Glutamatergic neuron (in vitro differentiated cells): ENCODE data around the gene AP2S1. TPM values are rescaled to one million over a fixed set of nuclear protein-coding genes. Genes with fewer than 3 reads are reported as not detected.
"Not testable (repeated sequence)": the region's sequence is repeated elsewhere in the genome, so short reads cannot be mapped to it uniquely, and the experiment has no call there.

Source experiments
- DNase-seq: peaks from one replicate; pipeline ENCODE4 v3.0.0; 2022
- H3K27ac Mint-ChIP-seq: one replicate; pipeline ENCODE4 v1.8.0; 2020; ENCODE audit warnings: mild to moderate bottlenecking, mixed read lengths, inconsistent platforms; ENCODE audit not compliant: unreplicated experiment
- H3K27me3 Mint-ChIP-seq: one replicate; pipeline ENCODE4 v1.8.0; 2020; ENCODE audit warnings: mild to moderate bottlenecking, moderate library complexity, mixed read lengths, inconsistent platforms; ENCODE audit not compliant: unreplicated experiment
- H3K36me3 Mint-ChIP-seq: one replicate; pipeline ENCODE4 v1.8.0; 2020; ENCODE audit warnings: mild to moderate bottlenecking, mixed read lengths, inconsistent platforms; ENCODE audit not compliant: unreplicated experiment
- H3K4me1 Mint-ChIP-seq: one replicate; pipeline ENCODE4 v1.8.0; 2020; ENCODE audit warnings: mild to moderate bottlenecking, low read depth, mixed read lengths, inconsistent platforms; ENCODE audit not compliant: unreplicated experiment
- H3K4me3 Mint-ChIP-seq: one replicate; pipeline ENCODE4 v1.8.0; 2020; ENCODE audit warnings: mild to moderate bottlenecking, mixed read lengths, inconsistent platforms; ENCODE audit not compliant: unreplicated experiment
- H3K9me3 Mint-ChIP-seq: one replicate; pipeline ENCODE4 v1.8.0; 2020; ENCODE audit warnings: mild to moderate bottlenecking, moderate library complexity, mixed read lengths, inconsistent platforms; ENCODE audit not compliant: unreplicated experiment
- CTCF ChIP-seq: fragments of 200-600 bp; sonication (generic); IDR thresholded peaks from one replicate; pipeline ENCODE4 v1.5.0; 2021; ENCODE audit not compliant: partially characterized antibody, unreplicated experiment
- total RNA-seq: library from RNA; stranded (reverse); fragmentation: NEBNext Ultra II Directional; extraction: Animal tissue kit (Norgen Biotek cat#: 25700); gene quantifications from one replicate; pipeline ENCODE4 v1.2.1, GENCODE V29; 2021; ENCODE audit not compliant: unreplicated experiment

The AP2S1 gene
- total RNA-seq, 1 donor from 2014 or later = 95.4 TPM

GRCh38 chr19:46878613-46879375 is 28.1 kb upstream of the AP2S1 start:
- H3K27me3 Mint-ChIP-seq = peaks cover 2% of the 10 kb centered on the region
- no peaks in the 10 kb centered on the region for H3K36me3 Mint-ChIP-seq
- peaks cover 1% of the 10 kb centered on the region for H3K9me3 Mint-ChIP-seq
- H3K4me3 Mint-ChIP-seq = no peak overlapping the region
- no peak for DNase-seq
- H3K27ac Mint-ChIP-seq = no peak overlapping the region
- H3K4me1 Mint-ChIP-seq = peaks cover 12% of the 10 kb centered on the region
- TF ChIP-seq CTCF = no peak

GRCh38 chr19:46875657-46876056 is 25.0 kb upstream of the AP2S1 start:
- TF ChIP-seq CTCF = no peak
- no peaks in the 10 kb centered on the region for H3K27me3 Mint-ChIP-seq
- DNase-seq = no peak
- H3K4me1 Mint-ChIP-seq = no peaks in the 10 kb centered on the region
- H3K27ac Mint-ChIP-seq = no peak overlapping the region
- no peaks in the 10 kb centered on the region for H3K36me3 Mint-ChIP-seq
- H3K4me3 Mint-ChIP-seq = no peak overlapping the region
- no peaks in the 10 kb centered on the region for H3K9me3 Mint-ChIP-seq

- no peak overlapping the region for H3K27ac Mint-ChIP-seq
- H3K4me1 Mint-ChIP-seq = no peaks in the 10 kb centered on the region
- no peak for TF ChIP-seq CTCF
- H3K36me3 Mint-ChIP-seq = no peaks in the 10 kb centered on the region
- no peaks in the 10 kb centered on the region for H3K9me3 Mint-ChIP-seq
- no peak for DNase-seq
- H3K27me3 Mint-ChIP-seq = no peaks in the 10 kb centered on the region
- H3K4me3 Mint-ChIP-seq = no peak overlapping the region
Observed at GRCh38 chr19:46875234-46875633, 24.6 kb upstream of the AP2S1 start.

GRCh38 chr19:46872967-46873366 is 22.3 kb upstream of the AP2S1 start:
- H3K4me1 Mint-ChIP-seq = peaks cover 6% of the 10 kb centered on the region
- TF ChIP-seq CTCF = no peak
- no peak overlapping the region for H3K27ac Mint-ChIP-seq
- no peaks in the 10 kb centered on the region for H3K9me3 Mint-ChIP-seq
- H3K36me3 Mint-ChIP-seq = no peaks in the 10 kb centered on the region
- H3K27me3 Mint-ChIP-seq = no peaks in the 10 kb centered on the region
- no peak for DNase-seq
- no peak overlapping the region for H3K4me3 Mint-ChIP-seq

- H3K4me1 Mint-ChIP-seq = peaks cover 15% of the 10 kb centered on the region
- not testable (repeated sequence) for H3K4me3 Mint-ChIP-seq, H3K9me3 Mint-ChIP-seq, H3K27ac Mint-ChIP-seq, H3K36me3 Mint-ChIP-seq, H3K27me3 Mint-ChIP-seq, DNase-seq
Observed at GRCh38 chr19:46871173-46871572, 20.5 kb upstream of the AP2S1 start.
